ENCODE measurements around the gene BST1.

DNA sequence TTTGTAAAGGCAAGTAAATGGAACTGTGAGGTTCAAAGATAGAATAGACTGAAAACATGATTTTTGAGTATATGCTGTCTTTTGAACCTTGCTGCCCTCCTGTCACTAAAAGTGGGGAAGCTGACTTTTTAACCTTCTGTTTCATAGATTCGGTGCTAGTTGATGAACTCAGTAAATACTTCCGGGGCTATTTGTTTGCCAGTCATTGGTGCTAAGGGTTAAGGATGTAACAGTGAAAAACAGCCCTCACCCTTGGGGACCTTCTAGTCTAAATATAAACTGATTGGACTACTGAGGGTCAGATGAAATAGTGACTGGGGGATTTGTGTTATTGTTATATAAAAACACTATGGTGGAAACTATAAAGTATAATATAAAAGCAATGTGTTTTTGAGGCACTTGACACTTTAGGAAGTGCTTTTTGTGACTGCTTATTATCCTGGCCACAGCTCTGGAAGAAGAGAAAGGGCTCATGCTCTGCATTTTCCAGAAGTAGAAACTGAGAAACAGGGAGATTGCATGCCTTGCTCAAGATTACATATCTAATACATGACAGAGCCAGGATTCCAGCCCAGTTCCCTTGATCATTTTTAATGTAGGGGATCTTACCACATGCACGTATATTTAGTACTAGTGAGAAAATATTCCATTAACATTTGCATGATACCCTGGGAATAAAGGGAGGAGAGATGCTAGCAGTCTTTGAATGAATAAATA is 3.9 kb downstream of the BST1 start:
- TF ChIP-seq, protein P1, sequence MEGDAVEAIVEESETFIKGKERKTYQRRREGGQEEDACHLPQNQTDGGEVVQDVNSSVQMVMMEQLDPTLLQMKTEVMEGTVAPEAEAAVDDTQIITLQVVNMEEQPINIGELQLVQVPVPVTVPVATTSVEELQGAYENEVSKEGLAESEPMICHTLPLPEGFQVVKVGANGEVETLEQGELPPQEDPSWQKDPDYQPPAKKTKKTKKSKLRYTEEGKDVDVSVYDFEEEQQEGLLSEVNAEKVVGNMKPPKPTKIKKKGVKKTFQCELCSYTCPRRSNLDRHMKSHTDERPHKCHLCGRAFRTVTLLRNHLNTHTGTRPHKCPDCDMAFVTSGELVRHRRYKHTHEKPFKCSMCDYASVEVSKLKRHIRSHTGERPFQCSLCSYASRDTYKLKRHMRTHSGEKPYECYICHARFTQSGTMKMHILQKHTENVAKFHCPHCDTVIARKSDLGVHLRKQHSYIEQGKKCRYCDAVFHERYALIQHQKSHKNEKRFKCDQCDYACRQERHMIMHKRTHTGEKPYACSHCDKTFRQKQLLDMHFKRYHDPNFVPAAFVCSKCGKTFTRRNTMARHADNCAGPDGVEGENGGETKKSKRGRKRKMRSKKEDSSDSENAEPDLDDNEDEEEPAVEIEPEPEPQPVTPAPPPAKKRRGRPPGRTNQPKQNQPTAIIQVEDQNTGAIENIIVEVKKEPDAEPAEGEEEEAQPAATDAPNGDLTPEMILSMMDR (IDR thresholded peaks at IDR 0.05 in 2 of 3, conservative IDR thresholded peaks at IDR 0.05 in 1 of 3; ENCODE audit: control insufficient read depth in 2 of 3, extremely low read depth in 1 of 3, insufficient read depth in 1 of 3, low read depth in 3 of 3, low read length in 3 of 3) = no peak
- TF ChIP-seq, protein P2, sequence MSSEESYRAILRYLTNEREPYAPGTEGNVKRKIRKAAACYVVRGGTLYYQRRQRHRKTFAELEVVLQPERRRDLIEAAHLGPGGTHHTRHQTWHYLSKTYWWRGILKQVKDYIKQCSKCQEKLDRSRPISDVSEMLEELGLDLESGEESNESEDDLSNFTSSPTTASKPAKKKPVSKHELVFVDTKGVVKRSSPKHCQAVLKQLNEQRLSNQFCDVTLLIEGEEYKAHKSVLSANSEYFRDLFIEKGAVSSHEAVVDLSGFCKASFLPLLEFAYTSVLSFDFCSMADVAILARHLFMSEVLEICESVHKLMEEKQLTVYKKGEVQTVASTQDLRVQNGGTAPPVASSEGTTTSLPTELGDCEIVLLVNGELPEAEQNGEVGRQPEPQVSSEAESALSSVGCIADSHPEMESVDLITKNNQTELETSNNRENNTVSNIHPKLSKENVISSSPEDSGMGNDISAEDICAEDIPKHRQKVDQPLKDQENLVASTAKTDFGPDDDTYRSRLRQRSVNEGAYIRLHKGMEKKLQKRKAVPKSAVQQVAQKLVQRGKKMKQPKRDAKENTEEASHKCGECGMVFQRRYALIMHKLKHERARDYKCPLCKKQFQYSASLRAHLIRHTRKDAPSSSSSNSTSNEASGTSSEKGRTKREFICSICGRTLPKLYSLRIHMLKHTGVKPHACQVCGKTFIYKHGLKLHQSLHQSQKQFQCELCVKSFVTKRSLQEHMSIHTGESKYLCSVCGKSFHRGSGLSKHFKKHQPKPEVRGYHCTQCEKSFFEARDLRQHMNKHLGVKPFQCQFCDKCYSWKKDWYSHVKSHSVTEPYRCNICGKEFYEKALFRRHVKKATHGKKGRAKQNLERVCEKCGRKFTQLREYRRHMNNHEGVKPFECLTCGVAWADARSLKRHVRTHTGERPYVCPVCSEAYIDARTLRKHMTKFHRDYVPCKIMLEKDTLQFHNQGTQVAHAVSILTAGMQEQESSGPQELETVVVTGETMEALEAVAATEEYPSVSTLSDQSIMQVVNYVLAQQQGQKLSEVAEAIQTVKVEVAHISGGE (CRISPR knock-in tag; IDR thresholded peaks at IDR 0.05) = no peak
- TF ChIP-seq MTA2 (IDR thresholded peaks at IDR 0.05; ENCODE audit: low read depth) = no peak
- TF ChIP-seq, protein P3, sequence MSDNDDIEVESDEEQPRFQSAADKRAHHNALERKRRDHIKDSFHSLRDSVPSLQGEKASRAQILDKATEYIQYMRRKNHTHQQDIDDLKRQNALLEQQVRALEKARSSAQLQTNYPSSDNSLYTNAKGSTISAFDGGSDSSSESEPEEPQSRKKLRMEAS (IDR thresholded peaks at IDR 0.05; ENCODE audit: low read depth, low read length) = no peak
- TF ChIP-seq POLR2A (IDR thresholded peaks at IDR 0.05; ENCODE audit: low read depth, low read length) = no peak
- TF ChIP-seq NRF1 (conservative IDR thresholded peaks at IDR 0.05; ENCODE audit: low read depth, low read length) = no peak
- TF ChIP-seq CREB1 (IDR thresholded peaks at IDR 0.05; ENCODE audit: low read depth) = no peak
- TF ChIP-seq, protein P4, sequence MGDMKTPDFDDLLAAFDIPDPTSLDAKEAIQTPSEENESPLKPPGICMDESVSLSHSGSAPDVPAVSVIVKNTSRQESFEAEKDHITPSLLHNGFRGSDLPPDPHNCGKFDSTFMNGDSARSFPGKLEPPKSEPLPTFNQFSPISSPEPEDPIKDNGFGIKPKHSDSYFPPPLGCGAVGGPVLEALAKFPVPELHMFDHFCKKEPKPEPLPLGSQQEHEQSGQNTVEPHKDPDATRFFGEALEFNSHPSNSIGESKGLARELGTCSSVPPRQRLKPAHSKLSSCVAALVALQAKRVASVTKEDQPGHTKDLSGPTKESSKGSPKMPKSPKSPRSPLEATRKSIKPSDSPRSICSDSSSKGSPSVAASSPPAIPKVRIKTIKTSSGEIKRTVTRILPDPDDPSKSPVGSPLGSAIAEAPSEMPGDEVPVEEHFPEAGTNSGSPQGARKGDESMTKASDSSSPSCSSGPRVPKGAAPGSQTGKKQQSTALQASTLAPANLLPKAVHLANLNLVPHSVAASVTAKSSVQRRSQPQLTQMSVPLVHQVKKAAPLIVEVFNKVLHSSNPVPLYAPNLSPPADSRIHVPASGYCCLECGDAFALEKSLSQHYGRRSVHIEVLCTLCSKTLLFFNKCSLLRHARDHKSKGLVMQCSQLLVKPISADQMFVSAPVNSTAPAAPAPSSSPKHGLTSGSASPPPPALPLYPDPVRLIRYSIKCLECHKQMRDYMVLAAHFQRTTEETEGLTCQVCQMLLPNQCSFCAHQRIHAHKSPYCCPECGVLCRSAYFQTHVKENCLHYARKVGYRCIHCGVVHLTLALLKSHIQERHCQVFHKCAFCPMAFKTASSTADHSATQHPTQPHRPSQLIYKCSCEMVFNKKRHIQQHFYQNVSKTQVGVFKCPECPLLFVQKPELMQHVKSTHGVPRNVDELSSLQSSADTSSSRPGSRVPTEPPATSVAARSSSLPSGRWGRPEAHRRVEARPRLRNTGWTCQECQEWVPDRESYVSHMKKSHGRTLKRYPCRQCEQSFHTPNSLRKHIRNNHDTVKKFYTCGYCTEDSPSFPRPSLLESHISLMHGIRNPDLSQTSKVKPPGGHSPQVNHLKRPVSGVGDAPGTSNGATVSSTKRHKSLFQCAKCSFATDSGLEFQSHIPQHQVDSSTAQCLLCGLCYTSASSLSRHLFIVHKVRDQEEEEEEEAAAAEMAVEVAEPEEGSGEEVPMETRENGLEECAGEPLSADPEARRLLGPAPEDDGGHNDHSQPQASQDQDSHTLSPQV (IDR thresholded peaks at IDR 0.05) = no peak
- no peak for TF ChIP-seq TCF7 (IDR thresholded peaks at IDR 0.05; ENCODE audit: borderline replicate concordance)
- TF ChIP-seq WRNIP1 (IDR thresholded peaks at IDR 0.05; ENCODE audit: borderline replicate concordance, low read depth, low read length) = no peak
- no peak for TF ChIP-seq BACH1 (IDR thresholded peaks at IDR 0.05; ENCODE audit: borderline replicate concordance)
- TF ChIP-seq, protein P5, sequence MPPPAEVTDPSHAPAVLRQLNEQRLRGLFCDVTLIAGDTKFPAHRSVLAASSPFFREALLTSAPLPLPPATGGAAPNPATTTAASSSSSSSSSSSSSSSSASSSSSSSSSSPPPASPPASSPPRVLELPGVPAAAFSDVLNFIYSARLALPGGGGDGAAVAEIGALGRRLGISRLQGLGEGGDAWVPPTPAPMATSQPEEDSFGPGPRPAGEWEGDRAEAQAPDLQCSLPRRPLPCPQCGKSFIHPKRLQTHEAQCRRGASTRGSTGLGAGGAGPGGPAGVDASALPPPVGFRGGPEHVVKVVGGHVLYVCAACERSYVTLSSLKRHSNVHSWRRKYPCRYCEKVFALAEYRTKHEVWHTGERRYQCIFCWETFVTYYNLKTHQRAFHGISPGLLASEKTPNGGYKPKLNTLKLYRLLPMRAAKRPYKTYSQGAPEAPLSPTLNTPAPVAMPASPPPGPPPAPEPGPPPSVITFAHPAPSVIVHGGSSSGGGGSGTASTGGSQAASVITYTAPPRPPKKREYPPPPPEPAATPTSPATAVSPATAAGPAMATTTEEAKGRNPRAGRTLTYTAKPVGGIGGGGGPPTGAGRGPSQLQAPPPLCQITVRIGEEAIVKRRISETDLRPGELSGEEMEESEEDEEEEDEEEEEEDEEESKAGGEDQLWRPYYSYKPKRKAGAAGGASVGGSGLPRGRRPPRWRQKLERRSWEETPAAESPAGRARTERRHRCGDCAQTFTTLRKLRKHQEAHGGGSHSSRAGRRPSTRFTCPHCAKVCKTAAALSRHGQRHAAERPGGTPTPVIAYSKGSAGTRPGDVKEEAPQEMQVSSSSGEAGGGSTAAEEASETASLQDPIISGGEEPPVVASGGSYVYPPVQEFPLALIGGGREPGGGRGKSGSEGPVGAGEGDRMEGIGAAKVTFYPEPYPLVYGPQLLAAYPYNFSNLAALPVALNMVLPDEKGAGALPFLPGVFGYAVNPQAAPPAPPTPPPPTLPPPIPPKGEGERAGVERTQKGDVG (CRISPR knock-in tag; IDR thresholded peaks at IDR 0.05) = no peak
